HFFc6 (cell line): Measurements from ENCODE around the gene SLC25A38. TPM values are rescaled to one million over a fixed set of nuclear protein-coding genes. Genes with fewer than 3 reads are reported as not detected.
"Not testable (repeated sequence)": the region's sequence is repeated elsewhere in the genome, so short reads cannot be mapped to it uniquely, and the experiment has no call there.

ENCODE experiments used
- DNase-seq: peaks from one replicate; pipeline ENCODE4 v3.0.0-alpha.2; 2018
- H3K27ac Mint-ChIP-seq: 2 replicates; pipeline ENCODE4 v1.8.0; 2020; ENCODE audit warnings: mild to moderate bottlenecking, mixed read lengths
- H3K27me3 Mint-ChIP-seq: 2 replicates; pipeline ENCODE4 v1.8.0; 2021; ENCODE audit warnings: mild to moderate bottlenecking, moderate library complexity, mixed read lengths; ENCODE audit not compliant: insufficient read depth
- H3K36me3 Mint-ChIP-seq: 2 replicates; pipeline ENCODE4 v1.8.0; 2021; ENCODE audit warnings: low read depth, mixed read lengths
- H3K4me1 Mint-ChIP-seq: 2 replicates; pipeline ENCODE4 v1.8.0; 2020; ENCODE audit warnings: low read depth, mixed read lengths
- H3K4me3 Mint-ChIP-seq: 2 replicates; pipeline ENCODE4 v1.8.0; 2020; ENCODE audit warnings: mild to moderate bottlenecking, moderate library complexity, mixed read lengths
- H3K9me3 Mint-ChIP-seq: 2 replicates; pipeline ENCODE4 v1.8.0; 2020; ENCODE audit warnings: mild to moderate bottlenecking, mixed read lengths
- CTCF ChIP-seq: fragments of 200-600 bp; sonication (generic); IDR thresholded peaks from 2 replicates; pipeline ENCODE4 v1.5.0; 2021; ENCODE audit warnings: antibody characterized with exemption, mild to moderate bottlenecking
- total RNA-seq, 6 experiments: library from RNA; stranded (reverse); fragmentation: NEBNext Ultra II Directional; extraction: Animal tissue kit (Norgen Biotek cat#: 25700); gene quantifications; 2 replicates in 1 of 6; 3 replicates in 5 of 6; pipeline ENCODE4 v1.2.3, GENCODE V29; 2021

SLC25A38 gene
- total RNA-seq, 6 experiments from 2014 or later, result 24.8 to 32.4 (median 27.9) TPM

GRCh38 chr3:39349080-39349479, 34.1 kb upstream of the SLC25A38 start:
- no peak for TF ChIP-seq CTCF
- H3K4me1 Mint-ChIP-seq, result no peaks in the 10 kb centered on the region
- H3K27me3 Mint-ChIP-seq, result peaks cover 7% of the 10 kb centered on the region; the same call in 1 of the 2 replicates
- DNase-seq, result no peak
- H3K9me3 Mint-ChIP-seq, result no peaks in the 10 kb centered on the region
- H3K36me3 Mint-ChIP-seq, result no peaks in the 10 kb centered on the region
- H3K4me3 Mint-ChIP-seq, result no peak overlapping the region
- H3K27ac Mint-ChIP-seq, result no peak overlapping the region

GRCh38 chr3:39350714-39351113, 32.5 kb upstream of the SLC25A38 start:
- no peaks in the 10 kb centered on the region for H3K9me3 Mint-ChIP-seq
- no peak for DNase-seq
- no peak overlapping the region for H3K27ac Mint-ChIP-seq
- H3K27me3 Mint-ChIP-seq, result peaks cover 9% of the 10 kb centered on the region; the same call in 1 of the 2 replicates
- TF ChIP-seq CTCF, result no peak
- H3K4me3 Mint-ChIP-seq, result no peak overlapping the region
- no peaks in the 10 kb centered on the region for H3K4me1 Mint-ChIP-seq
- no peaks in the 10 kb centered on the region for H3K36me3 Mint-ChIP-seq

DNA sequence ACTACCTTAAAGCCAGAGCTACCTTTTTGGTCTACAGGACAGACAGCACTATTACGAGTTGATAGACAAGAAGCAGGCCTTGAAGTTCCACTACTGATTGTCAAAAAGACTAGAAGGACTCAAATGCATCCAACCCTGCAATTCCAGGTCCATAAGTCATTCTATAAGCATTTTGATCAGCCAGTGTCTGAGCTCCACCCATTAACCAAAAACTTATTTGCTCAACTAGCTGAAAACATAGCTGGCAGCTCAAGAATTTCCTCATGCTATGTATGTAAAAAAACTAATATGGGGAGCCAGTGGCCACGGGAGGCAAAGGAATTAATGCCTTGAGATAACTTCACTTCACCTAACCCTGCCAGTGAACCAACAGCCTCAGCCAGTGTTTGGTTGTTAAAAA, 32.0 kb upstream of the SLC25A38 start:
- not testable (repeated sequence) for H3K27ac Mint-ChIP-seq, H3K27me3 Mint-ChIP-seq, H3K4me3 Mint-ChIP-seq, DNase-seq, H3K9me3 Mint-ChIP-seq, H3K4me1 Mint-ChIP-seq, H3K36me3 Mint-ChIP-seq

GRCh38 chr3:39353168-39353927, 29.8 kb upstream of the SLC25A38 start:
- H3K9me3 Mint-ChIP-seq, DNase-seq, H3K27me3 Mint-ChIP-seq, H3K27ac Mint-ChIP-seq, H3K36me3 Mint-ChIP-seq, H3K4me1 Mint-ChIP-seq, H3K4me3 Mint-ChIP-seq: not testable (repeated sequence)

- TF ChIP-seq CTCF, result no peak
- Mint-ChIP-seq H3K4me1 (no peaks in the 10 kb centered on the region), H3K27ac (no peak overlapping the region), H3K27me3 (peaks cover 13% of the 10 kb centered on the region), H3K36me3 (no peaks in the 10 kb centered on the region), H3K9me3 (no peaks in the 10 kb centered on the region), H3K4me3 (no peak overlapping the region)
- DNase-seq, result no peak
Observed at GRCh38 chr3:39358333-39358732, 24.8 kb upstream of the SLC25A38 start.

- DNase-seq, result no peak
- H3K4me1 Mint-ChIP-seq, result no peaks in the 10 kb centered on the region
- peaks cover 9% of the 10 kb centered on the region for H3K27me3 Mint-ChIP-seq
- H3K27ac Mint-ChIP-seq, result no peak overlapping the region
- H3K36me3 Mint-ChIP-seq, result no peaks in the 10 kb centered on the region
- TF ChIP-seq CTCF, result no peak
- H3K4me3 Mint-ChIP-seq, result no peak overlapping the region
- no peaks in the 10 kb centered on the region for H3K9me3 Mint-ChIP-seq
Observed at GRCh38 chr3:39361252-39361927, 21.8 kb upstream of the SLC25A38 start.
